ENCODE measurements around the gene ALAD.

The ALAD gene

GRCh38 chr9:113349066-113349444, 52.0 kb downstream of the ALAD start:
- TF ChIP-seq SIN3A (IDR thresholded peaks at IDR 0.05; ENCODE audit: borderline replicate concordance, insufficient read depth, low read length) (no peak), TAF1 (IDR thresholded peaks at IDR 0.05; ENCODE audit: borderline replicate concordance, insufficient read depth, low read length) (no peak), FOXP2 (optimal IDR thresholded peaks at IDR 0.05; ENCODE audit: borderline replicate concordance, extremely low read depth, extremely low read length, insufficient read depth) (no peak), POLR2AphosphoS5 (IDR thresholded peaks at IDR 0.05; ENCODE audit: low read depth, low read length) (no peak), REST (IDR thresholded peaks at IDR 0.05; ENCODE audit: insufficient read depth in 1 of 2, low read depth in 2 of 2, low read length in 2 of 2) (no peak)

- TF ChIP-seq TAF1 (IDR thresholded peaks at IDR 0.05; ENCODE audit: borderline replicate concordance, insufficient read depth, low read length) (no peak), REST (IDR thresholded peaks at IDR 0.05; ENCODE audit: insufficient read depth in 1 of 2, low read depth in 2 of 2, low read length in 2 of 2) (no peak), POLR2AphosphoS5 (IDR thresholded peaks at IDR 0.05; ENCODE audit: low read depth, low read length) (no peak), FOXP2 (optimal IDR thresholded peaks at IDR 0.05; ENCODE audit: borderline replicate concordance, extremely low read depth, extremely low read length, insufficient read depth) (no peak), SIN3A (IDR thresholded peaks at IDR 0.05; ENCODE audit: borderline replicate concordance, insufficient read depth, low read length) (no peak)
These were observed 52.6 kb downstream of the ALAD start for GRCh38 chr9:113348437-113348836.

- TF ChIP-seq TAF1 (IDR thresholded peaks at IDR 0.05; ENCODE audit: borderline replicate concordance, insufficient read depth, low read length) (no peak), REST (IDR thresholded peaks at IDR 0.05; ENCODE audit: insufficient read depth in 1 of 2, low read depth in 2 of 2, low read length in 2 of 2) (no peak), FOXP2 (optimal IDR thresholded peaks at IDR 0.05; ENCODE audit: borderline replicate concordance, extremely low read depth, extremely low read length, insufficient read depth) (no peak), SIN3A (IDR thresholded peaks at IDR 0.05; ENCODE audit: borderline replicate concordance, insufficient read depth, low read length) (no peak), POLR2AphosphoS5 (IDR thresholded peaks at IDR 0.05; ENCODE audit: low read depth, low read length) (no peak)
These were observed 55.4 kb downstream of the ALAD start for GRCh38 chr9:113345671-113346070.

- TF ChIP-seq REST (IDR thresholded peaks at IDR 0.05; ENCODE audit: insufficient read depth in 1 of 2, low read depth in 2 of 2, low read length in 2 of 2) = no peak
- no peak for TF ChIP-seq SIN3A (IDR thresholded peaks at IDR 0.05; ENCODE audit: borderline replicate concordance, insufficient read depth, low read length)
- TF ChIP-seq FOXP2 (optimal IDR thresholded peaks at IDR 0.05; ENCODE audit: borderline replicate concordance, extremely low read depth, extremely low read length, insufficient read depth) = no peak
- no peak for TF ChIP-seq POLR2AphosphoS5 (IDR thresholded peaks at IDR 0.05; ENCODE audit: low read depth, low read length)
- TF ChIP-seq TAF1 (IDR thresholded peaks at IDR 0.05; ENCODE audit: borderline replicate concordance, insufficient read depth, low read length) = no peak
These were observed 55.9 kb downstream of the ALAD start for GRCh38 chr9:113345190-113345589.

GRCh38 chr9:113343732-113344231, 57.3 kb downstream of the ALAD start:
- no peak for TF ChIP-seq SIN3A (IDR thresholded peaks at IDR 0.05; ENCODE audit: borderline replicate concordance, insufficient read depth, low read length)
- no peak for TF ChIP-seq TAF1 (IDR thresholded peaks at IDR 0.05; ENCODE audit: borderline replicate concordance, insufficient read depth, low read length)
- TF ChIP-seq POLR2AphosphoS5 (IDR thresholded peaks at IDR 0.05; ENCODE audit: low read depth, low read length) = no peak
- no peak for TF ChIP-seq REST (IDR thresholded peaks at IDR 0.05; ENCODE audit: insufficient read depth in 1 of 2, low read depth in 2 of 2, low read length in 2 of 2)
- TF ChIP-seq FOXP2 (optimal IDR thresholded peaks at IDR 0.05; ENCODE audit: borderline replicate concordance, extremely low read depth, extremely low read length, insufficient read depth) = no peak

Data from PFSK-1 (cell line).